Measurements from ENCODE around the gene GPC6.

Gene GPC6

GRCh38 chr13:93386116-93386515 is 159.5 kb downstream of the GPC6 start:
- no peak for DNase-seq

- DNase-seq, result no peak
Observed at GRCh38 chr13:93388701-93389100, 162.1 kb downstream of the GPC6 start.

GRCh38 chr13:93397619-93398018 is 171.0 kb downstream of the GPC6 start:
- DNase-seq, result no peak

GRCh38 chr13:93398167-93399035 is 171.8 kb downstream of the GPC6 start:
- DNase-seq, result no peak

- no peak for DNase-seq
Observed at GRCh38 chr13:93399212-93399611, 172.6 kb downstream of the GPC6 start.

- no peak for DNase-seq
Observed at GRCh38 chr13:93406136-93406535, 179.5 kb downstream of the GPC6 start.

GRCh38 chr13:93407551-93407950 is 180.9 kb downstream of the GPC6 start:
- DNase-seq, result no peak

- no peak for DNase-seq
Observed at GRCh38 chr13:93409001-93409400, 182.4 kb downstream of the GPC6 start.

GRCh38 chr13:93409816-93410215 is 183.2 kb downstream of the GPC6 start:
- DNase-seq, result no peak

GRCh38 chr13:93411186-93411680 is 184.6 kb downstream of the GPC6 start:
- no peak for DNase-seq

- DNase-seq, result no peak
Observed at GRCh38 chr13:93412676-93413075, 186.1 kb downstream of the GPC6 start.

- DNase-seq, result no peak
Observed at GRCh38 chr13:93413972-93414717, 187.5 kb downstream of the GPC6 start.

- DNase-seq, result no peak
Observed at GRCh38 chr13:93416736-93417355, 190.2 kb downstream of the GPC6 start.

GRCh38 chr13:93418398-93418797 is 191.8 kb downstream of the GPC6 start:
- no peak for DNase-seq

GRCh38 chr13:93420206-93420605 is 193.6 kb downstream of the GPC6 start:
- no peak for DNase-seq

- DNase-seq, result no peak
Observed at GRCh38 chr13:93420887-93421286, 194.3 kb downstream of the GPC6 start.

GRCh38 chr13:93422980-93423543 is 196.5 kb downstream of the GPC6 start:
- no peak for DNase-seq

GRCh38 chr13:93425411-93425810 is 198.8 kb downstream of the GPC6 start:
- no peak for DNase-seq

- no peak for DNase-seq
Observed at GRCh38 chr13:93430381-93430780, 203.8 kb downstream of the GPC6 start.

GRCh38 chr13:93435651-93436050 is 209.0 kb downstream of the GPC6 start:
- DNase-seq, result no peak

GRCh38 chr13:93437081-93437480 is 210.5 kb downstream of the GPC6 start:
- DNase-seq, result no peak

- no peak for DNase-seq
Observed at GRCh38 chr13:93446238-93446637, 219.6 kb downstream of the GPC6 start.

- no peak for DNase-seq
Observed at GRCh38 chr13:93450191-93450621, 223.6 kb downstream of the GPC6 start.
